Peyer's patch (tissue), 4 donors: Measurements from ENCODE around the gene MED31. TPM values are rescaled to one million over a fixed set of nuclear protein-coding genes. Genes with fewer than 3 reads are reported as not detected.
"Not testable (repeated sequence)": the region's sequence is repeated elsewhere in the genome, so short reads cannot be mapped to it uniquely, and the experiment has no call there.

Experiments
- DNase-seq, 3 donors: peaks; one replicate each; pipeline ENCODE4 v3.0.0-alpha.2; 2017 to 2019
- H3K27ac ChIP-seq, 4 donors: fragments of 200-600 bp; sonication (generic); one replicate each; pipeline ENCODE4 v1.5.1; 2016 to 2019
- H3K27me3 ChIP-seq, 2 donors: fragments of 200-600 bp; sonication (generic); one replicate each; pipeline ENCODE4 v1.5.1; 2019
- H3K36me3 ChIP-seq, 3 donors: fragments of 200-600 bp; sonication (generic); one replicate each; pipeline ENCODE4 v1.5.1; 2016 to 2019
- H3K4me1 ChIP-seq, 4 donors: fragments of 200-600 bp; sonication (generic); one replicate each; pipeline ENCODE4 v1.5.1; 2016 to 2019
- H3K4me3 ChIP-seq, 4 donors: fragments of 200-600 bp; sonication (generic); 1 replicate in 3 of 4; 2 replicates in 1 of 4; pipeline ENCODE4 v1.5.1; 2016 to 2019; ENCODE audit warnings: mild to moderate bottlenecking in 1 of 4
- H3K9me3 ChIP-seq, 4 donors: fragments of 200-600 bp; sonication (generic); one replicate each; pipeline ENCODE4 v1.5.1; 2016 to 2019; ENCODE audit warnings: mild to moderate bottlenecking in 1 of 4
- POLR2A ChIP-seq, 2 donors: fragments of 450-650 bp; IDR thresholded peaks; one replicate each; pipeline ENCODE4 v1.5.1; 2017; ENCODE audit warnings: antibody characterized with exemption in 2 of 2, mild to moderate bottlenecking in 2 of 2, moderate library complexity in 2 of 2
- small RNA-seq, 2 donors: library from RNA; depleted of rRNA; stranded (forward); fragments of <200 nt; gene quantifications; one replicate each; pipeline ENCODE3, GENCODE V24; 2016
- total RNA-seq, 4 donors: library from RNA; depleted of rRNA; stranded (reverse); fragments of >200 nt; gene quantifications; one replicate each; pipeline ENCODE4 v1.1.0, GENCODE V29; 2016
- TF ChIP-seq, protein P1 (sequence below), 6 experiments: fragments of 450-650 bp in 4 of 6; fragments of 200-600 bp in 2 of 6; sonication (generic) in 1 of 6; IDR thresholded peaks; one replicate each; pipeline ENCODE4 v1.5.1; 2017 to 2019; ENCODE audit warnings: antibody characterized with exemption in 6 of 6, mild to moderate bottlenecking in 3 of 6, moderate library complexity in 1 of 6

Gene MED31
- total RNA-seq, 4 donors from 2014 or later, result 2.0 to 4.9 (median 3.1) TPM

DNA sequence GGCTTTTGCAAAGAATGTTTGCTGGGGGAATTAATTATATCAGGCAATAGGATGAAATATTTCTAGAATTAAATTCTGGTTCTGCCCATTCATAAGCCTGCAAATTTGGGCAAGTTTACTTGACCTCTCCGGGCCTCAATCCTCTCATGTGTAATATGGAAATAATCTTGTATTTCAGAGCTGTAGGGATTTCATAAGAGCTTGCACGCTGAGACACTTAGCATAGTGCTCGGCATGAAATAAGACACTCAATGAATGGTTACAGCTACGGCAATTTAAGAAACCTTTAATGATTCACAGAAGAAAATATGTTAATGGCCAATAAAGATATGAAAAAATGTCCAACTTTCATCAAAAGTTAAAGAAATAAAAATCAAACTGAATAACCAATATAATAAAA is 54.5 kb downstream of the MED31 start:
- Histone ChIP-seq H3K27ac (no peak overlapping the region), H3K27me3 (no peaks in the 10 kb centered on the region), H3K9me3 (no peaks in the 10 kb centered on the region), H3K4me1 (peaks cover 0 to 17% (median 0%) of the 10 kb centered on the region in 4 donors), H3K36me3 (peaks cover 0 to 53% (median 0%) of the 10 kb centered on the region in 3 donors), H3K4me3 (no peak overlapping the region)
- no peak for TF ChIP-seq POLR2A (IDR thresholded peaks at IDR 0.05)
- TF ChIP-seq, protein P1, sequence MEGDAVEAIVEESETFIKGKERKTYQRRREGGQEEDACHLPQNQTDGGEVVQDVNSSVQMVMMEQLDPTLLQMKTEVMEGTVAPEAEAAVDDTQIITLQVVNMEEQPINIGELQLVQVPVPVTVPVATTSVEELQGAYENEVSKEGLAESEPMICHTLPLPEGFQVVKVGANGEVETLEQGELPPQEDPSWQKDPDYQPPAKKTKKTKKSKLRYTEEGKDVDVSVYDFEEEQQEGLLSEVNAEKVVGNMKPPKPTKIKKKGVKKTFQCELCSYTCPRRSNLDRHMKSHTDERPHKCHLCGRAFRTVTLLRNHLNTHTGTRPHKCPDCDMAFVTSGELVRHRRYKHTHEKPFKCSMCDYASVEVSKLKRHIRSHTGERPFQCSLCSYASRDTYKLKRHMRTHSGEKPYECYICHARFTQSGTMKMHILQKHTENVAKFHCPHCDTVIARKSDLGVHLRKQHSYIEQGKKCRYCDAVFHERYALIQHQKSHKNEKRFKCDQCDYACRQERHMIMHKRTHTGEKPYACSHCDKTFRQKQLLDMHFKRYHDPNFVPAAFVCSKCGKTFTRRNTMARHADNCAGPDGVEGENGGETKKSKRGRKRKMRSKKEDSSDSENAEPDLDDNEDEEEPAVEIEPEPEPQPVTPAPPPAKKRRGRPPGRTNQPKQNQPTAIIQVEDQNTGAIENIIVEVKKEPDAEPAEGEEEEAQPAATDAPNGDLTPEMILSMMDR (IDR thresholded peaks at IDR 0.05), result no peak
- DNase-seq, result no peak

DNA sequence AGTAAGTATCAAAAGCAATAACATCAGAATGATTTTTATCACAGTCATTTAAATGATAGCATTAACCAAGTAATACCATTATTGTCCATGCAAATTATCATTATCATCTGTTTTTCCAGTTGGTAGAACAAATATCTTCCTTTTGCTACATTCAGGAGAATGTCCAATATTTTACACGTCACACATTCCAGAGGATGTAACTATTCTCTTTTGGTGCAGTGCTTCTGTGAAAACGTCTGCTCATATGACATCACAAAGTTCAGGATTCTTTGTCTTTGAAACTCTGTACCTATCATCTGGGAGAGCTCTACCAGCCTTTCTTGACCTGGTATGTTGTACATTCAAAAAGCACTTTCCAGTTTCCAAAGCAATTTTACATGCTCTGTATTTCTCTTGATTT is 54.9 kb downstream of the MED31 start:
- H3K4me3 ChIP-seq, result no peak overlapping the region
- peaks cover 0 to 57% (median 0%) of the 10 kb centered on the region in 3 donors for H3K36me3 ChIP-seq
- H3K27ac ChIP-seq, result no peak overlapping the region
- DNase-seq, result no peak
- H3K9me3 ChIP-seq, result no peaks in the 10 kb centered on the region
- H3K27me3 ChIP-seq, result no peaks in the 10 kb centered on the region
- TF ChIP-seq POLR2A (IDR thresholded peaks at IDR 0.05), result no peak
- TF ChIP-seq, protein P1 (IDR thresholded peaks at IDR 0.05), result no peak
- peaks cover 0 to 17% (median 0%) of the 10 kb centered on the region in 4 donors for H3K4me1 ChIP-seq

DNA sequence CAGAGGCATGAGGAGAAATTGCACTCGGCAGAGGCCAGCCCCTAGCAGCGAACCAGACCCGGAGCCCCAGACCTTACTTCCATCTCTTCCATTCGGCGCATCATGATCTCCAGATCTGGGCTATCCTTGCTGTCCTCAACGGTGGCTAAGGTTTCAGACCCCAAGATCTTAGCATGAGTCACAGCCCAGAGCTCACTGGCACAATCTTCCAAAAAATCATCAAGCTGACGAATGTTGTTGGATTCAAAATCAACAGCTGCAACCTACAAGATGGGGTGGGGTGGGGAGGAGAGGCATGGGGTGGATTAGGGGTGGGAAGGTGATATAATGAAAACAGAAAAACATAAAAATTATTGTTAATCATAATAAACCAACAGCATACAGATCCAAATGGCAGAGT is 55.3 kb downstream of the MED31 start:
- Histone ChIP-seq H3K4me3 (no peak overlapping the region), H3K4me1 (peaks cover 0 to 17% (median 0%) of the 10 kb centered on the region in 4 donors), H3K36me3 (peaks cover 0 to 57% (median 0%) of the 10 kb centered on the region in 3 donors)

DNA sequence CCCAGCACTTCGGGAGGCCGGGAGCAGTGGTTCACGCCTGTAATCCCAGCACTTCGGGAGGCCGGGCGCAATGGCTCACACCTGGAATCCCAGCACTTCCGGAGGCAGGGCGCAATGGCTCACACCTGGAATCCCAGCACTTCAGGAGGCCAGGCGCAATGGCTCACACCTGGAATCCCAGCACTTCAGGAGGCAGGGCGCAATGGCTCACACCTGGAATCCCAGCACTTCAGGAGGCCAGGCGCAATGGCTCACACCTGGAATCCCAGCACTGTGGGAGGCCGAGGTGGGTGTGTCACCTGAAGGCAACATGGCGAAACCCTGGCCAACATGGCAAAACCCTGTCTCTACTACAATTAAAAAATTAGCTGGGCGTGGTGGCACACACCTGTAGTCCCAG is 58.0 kb downstream of the MED31 start:
- H3K27ac ChIP-seq, result not testable (repeated sequence)
- peaks cover 0 to 79% (median 3%) of the 10 kb centered on the region in 3 donors for H3K36me3 ChIP-seq

More for the DNA sequence above, 55.3 kb downstream of the MED31 start:
- no peak overlapping the region for H3K27ac ChIP-seq
- H3K9me3 ChIP-seq, result no peaks in the 10 kb centered on the region
- H3K27me3 ChIP-seq, result no peaks in the 10 kb centered on the region
- TF ChIP-seq POLR2A (IDR thresholded peaks at IDR 0.05), result no peak
- TF ChIP-seq, protein P1 (IDR thresholded peaks at IDR 0.05), result no peak
- DNase-seq, result no peak

More for the DNA sequence above, 58.0 kb downstream of the MED31 start:
- not testable (repeated sequence) for H3K27me3 ChIP-seq, H3K4me1 ChIP-seq, H3K4me3 ChIP-seq, DNase-seq, H3K9me3 ChIP-seq

Small RNA genes lying within 50 kb of the gene (small RNA-seq; reads per million reads assigned to genes)
- gene MIR4520-1 (0 to 0.06 reads per million in 2 donors), gene RNA5SP435 (0 to 0.41 reads per million in 2 donors)

Other genes with a start within 250 kb of the MED31 start
- gene AIPL1, start 216.5 kb downstream of the MED31 start, total RNA-seq, result not detected
- gene PIMREG, start 207.2 kb downstream of the MED31 start, total RNA-seq, result 1 to 10 TPM in 3 of 4 donors, under 1 TPM in 1; 0.67 to 9.8 (median 7.2) TPM
- gene PITPNM3, start 95.0 kb downstream of the MED31 start, total RNA-seq, result 1 to 10 TPM; 2.1 to 5.4 (median 4.0) TPM
- 10 to 100 TPM; 14.7 to 36.3 (median 23.3) TPM for gene KIAA0753, start 10.9 kb downstream of the MED31 start, total RNA-seq
- gene TXNDC17, start 10.5 kb downstream of the MED31 start, total RNA-seq, result 100 to 1,000 TPM in 3 of 4 donors, 10 to 100 TPM in 1; 73.9 to 192 (median 149) TPM
- 10 to 100 TPM in 1 of 4 donors, 1 to 10 TPM in 3; 2.3 to 16.5 (median 3.1) TPM for gene C17orf100, start 157 bp upstream of the MED31 start, total RNA-seq
- not detected for gene SLC13A5, start 61.8 kb upstream of the MED31 start, total RNA-seq
- gene XAF1, start 104.4 kb upstream of the MED31 start, total RNA-seq, result 100 to 1,000 TPM in 1 of 4 donors, 10 to 100 TPM in 3; 29.9 to 218 (median 36.3) TPM
- gene FBXO39, start 124.6 kb upstream of the MED31 start, total RNA-seq, result 1 to 10 TPM in 1 of 4 donors, under 1 TPM in 1, not detected in 2; 0.53 to 4.1 TPM
- gene TEKT1, start 180.1 kb upstream of the MED31 start, total RNA-seq, result not detected